Stimulated activated CD4-positive, alpha-beta T cell treated with anti-CD3 and anti-CD28 coated beads, Interleukin-1b, Interleukin-23, amount 100 ng/mL, for 1 hour (primary cell): ENCODE measurements around the gene CIBAR2.
"Not testable (repeated sequence)": the region's sequence is repeated elsewhere in the genome, so short reads cannot be mapped to it uniquely, and the experiment has no call there.

Experiments used
- DNase-seq, 2 donors: peaks; one replicate each; pipeline ENCODE4 v3.0.0-alpha.2; 2020; ENCODE audit warnings: low read depth in 2 of 2

CIBAR2 gene

GRCh38 chr16:85128079-85128837 lies 16.0 kb upstream of the CIBAR2 start:
- no peak for DNase-seq

- no peak for DNase-seq
Measured at GRCh38 chr16:85127379-85127723, 15.1 kb upstream of the CIBAR2 start.

DNA sequence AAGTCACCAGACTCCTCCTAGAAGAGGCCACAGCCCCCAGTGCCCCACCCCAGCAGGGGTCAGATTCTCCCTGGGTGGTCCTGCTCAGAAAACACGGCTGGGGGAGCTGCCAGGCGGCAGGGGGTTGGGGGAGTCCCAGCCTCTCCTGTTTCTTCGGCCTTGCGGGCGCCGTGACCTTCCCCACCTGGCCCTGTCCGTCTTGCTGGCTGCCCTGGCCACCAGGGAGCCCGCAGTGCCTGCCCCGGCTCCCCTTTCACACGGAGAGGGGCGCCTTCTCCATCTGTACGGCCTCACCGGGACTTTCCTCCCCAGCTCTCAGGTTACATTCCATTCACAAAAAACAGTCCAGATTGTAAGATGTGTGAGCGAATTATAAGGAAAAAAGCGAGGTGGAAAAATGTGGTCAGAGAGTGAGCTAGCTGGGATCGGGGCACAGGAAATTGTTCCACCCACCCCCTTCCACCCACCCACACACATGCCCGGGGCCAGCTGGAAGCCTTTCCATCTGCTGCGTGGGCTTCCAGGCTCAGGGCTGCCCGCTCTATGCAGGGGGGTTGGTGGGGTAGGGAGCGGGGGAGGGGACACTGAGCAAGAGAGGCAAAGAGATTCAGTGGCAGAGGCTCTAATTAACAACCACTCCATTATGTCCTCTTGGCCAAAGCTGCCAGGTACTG lies 14.6 kb upstream of the CIBAR2 start:
- DNase-seq: no peak

- no peak for DNase-seq
Measured at GRCh38 chr16:85126394-85126704, 14.1 kb upstream of the CIBAR2 start.

DNA sequence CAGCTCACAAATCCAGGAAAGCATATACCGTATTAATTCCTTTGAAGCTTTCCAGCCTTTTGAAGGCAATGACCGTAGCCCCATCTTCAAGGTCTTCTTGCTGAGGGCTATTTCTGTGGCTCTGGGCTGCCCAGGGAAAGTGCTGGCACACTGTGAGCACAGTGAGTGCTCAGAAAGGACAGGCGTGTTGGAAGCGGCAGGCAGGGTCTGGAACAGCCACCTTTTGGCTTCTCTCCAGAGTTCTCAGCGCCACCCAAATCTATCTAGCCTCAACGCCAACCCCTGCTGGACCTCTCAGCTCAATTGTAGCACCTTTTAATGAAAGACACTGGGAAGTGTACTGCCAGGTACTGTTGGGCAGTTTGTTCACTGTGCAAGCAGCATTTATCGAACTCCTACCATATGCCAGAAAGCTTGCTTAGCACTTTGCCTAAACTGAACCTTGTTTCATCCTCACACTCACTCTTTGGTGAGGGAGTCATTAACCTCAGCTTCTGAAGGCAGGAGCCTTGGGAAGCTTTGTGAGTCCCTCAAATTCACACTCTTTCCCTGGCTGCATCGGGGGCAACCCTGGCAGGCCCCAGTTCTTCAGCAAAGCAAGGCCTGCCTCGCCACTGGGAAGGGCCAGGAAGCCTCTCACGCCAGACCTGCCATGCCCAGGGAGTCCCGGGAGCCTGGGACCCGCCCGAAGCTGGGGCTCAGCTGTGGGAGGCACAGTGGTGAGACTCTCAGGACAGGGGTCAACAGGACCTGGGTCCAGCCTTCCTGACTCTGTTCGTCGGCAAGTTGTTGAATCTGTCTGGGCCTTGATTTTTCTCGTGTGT lies 13.5 kb upstream of the CIBAR2 start:
- no peak for DNase-seq

GRCh38 chr16:85124636-85125346 lies 12.5 kb upstream of the CIBAR2 start:
- DNase-seq: no peak

GRCh38 chr16:85123891-85124635 lies 11.8 kb upstream of the CIBAR2 start:
- no peak for DNase-seq

GRCh38 chr16:85123441-85123840 lies 11.2 kb upstream of the CIBAR2 start:
- not testable (repeated sequence) for DNase-seq

GRCh38 chr16:85120006-85120340 lies 7.7 kb upstream of the CIBAR2 start:
- no peak for DNase-seq

DNA sequence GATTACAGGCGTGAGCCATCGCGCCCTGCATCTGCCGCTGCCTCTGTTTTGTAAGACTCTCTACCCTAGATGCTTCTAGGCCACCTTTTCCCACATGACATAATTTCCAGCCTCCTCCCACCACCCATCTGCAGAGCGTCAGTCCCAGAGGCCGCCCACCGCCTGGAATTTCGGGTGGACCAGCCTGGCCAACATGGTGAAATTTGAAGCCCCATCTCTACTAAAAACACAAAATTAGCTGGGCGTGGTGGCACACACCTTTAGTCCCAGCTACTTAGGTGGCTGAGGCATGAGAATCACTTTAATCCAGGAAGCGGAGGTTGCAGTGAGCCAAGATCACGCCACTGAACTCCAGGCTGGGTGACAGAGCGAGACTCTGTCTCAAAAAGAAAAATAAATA lies 5.1 kb upstream of the CIBAR2 start:
- no peak for DNase-seq

- DNase-seq: peak; percentile 36 to 72
Measured at GRCh38 chr16:85114909-85115567, 2.8 kb upstream of the CIBAR2 start.

DNA sequence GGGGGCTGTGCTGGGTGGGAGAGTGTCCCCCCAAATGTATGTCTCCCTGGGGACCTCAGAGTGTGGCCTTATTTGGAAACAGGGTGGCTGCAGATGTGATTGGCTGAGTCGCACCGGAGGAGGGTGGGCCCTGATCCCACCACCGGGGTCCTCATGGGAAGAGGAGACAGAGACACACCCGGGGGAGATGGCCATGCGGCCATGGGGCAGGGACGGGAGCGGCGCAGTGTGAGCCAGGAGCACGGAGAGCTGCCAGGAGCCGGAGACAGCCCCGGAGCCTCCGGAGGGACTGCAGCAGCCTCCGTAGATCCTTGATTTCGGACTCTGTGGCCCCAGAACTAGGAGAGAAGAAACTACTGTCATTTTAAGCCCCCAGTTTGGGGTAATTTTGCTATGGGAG lies 1.6 kb upstream of the CIBAR2 start:
- DNase-seq: no peak

DNA sequence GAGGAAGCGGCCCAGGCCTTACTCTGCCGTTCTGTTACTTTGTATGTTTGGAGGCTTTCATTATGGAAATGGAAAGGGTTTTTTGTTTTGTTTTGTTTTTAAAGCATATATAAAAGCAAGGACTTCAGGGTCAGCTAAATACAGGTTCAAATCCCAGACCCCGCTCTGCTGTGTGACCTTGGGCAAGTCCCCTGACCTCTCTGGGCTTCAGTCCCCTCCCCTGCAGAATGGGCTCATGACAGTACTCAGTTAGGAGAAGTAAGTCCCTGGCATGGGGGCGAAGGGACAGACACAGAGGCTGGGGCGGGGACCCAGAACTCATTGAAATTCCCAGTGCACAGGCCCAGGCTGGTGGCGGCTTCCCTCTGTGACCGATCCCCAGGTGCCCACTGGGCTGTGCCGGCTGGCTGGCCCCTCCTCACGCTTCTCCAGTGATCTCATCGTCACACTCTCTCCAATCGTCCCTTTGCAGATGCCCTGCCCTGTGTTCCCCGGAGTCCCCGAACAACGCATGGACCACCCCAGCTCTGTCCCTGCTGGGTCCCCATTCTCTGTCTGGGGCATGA lies 979 bp upstream of the CIBAR2 start:
- no peak for DNase-seq

- DNase-seq: no peak
Measured at GRCh38 chr16:85111184-85111583, 1.1 kb downstream of the CIBAR2 start.

DNA sequence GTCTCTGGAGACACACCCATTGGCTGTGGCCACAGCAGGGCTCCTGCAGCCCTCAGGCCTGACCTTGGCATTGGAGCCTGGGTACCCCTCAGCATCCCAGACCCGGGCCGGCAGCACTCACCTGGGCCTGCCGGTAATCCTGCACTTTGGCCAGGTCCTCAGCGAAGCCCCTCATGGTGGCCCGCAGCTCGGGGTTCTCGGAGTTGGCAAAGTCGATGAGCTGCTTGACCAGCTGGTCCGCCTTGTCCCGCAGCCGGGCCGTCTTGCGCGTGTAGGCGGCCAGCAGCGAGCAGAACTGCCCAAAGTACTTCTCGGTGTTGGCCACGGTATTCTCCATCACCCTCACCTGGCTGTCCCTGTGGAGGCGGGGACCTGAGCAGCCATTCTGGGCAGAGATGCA lies 2.2 kb downstream of the CIBAR2 start:
- no peak for DNase-seq

DNA sequence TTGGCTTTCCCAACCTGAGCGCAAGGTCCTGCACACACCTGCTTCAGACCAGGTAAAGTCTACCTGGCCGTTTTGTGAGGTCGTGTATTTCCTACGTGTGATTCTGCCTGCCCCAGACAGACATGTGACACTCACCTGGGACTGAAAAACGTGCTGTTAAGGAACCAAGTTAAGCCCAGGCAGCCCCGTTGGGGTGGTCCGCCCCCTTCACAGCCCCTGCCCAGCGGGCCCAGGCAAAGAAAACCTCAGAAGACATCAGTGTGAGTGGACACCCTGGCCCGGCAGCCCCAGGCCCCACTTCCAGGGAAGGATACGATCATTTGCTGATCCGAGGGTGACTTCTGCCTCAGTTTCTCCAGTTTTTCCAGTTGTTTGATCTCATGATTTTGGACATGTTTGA lies 4.7 kb downstream of the CIBAR2 start:
- DNase-seq: no peak

DNA sequence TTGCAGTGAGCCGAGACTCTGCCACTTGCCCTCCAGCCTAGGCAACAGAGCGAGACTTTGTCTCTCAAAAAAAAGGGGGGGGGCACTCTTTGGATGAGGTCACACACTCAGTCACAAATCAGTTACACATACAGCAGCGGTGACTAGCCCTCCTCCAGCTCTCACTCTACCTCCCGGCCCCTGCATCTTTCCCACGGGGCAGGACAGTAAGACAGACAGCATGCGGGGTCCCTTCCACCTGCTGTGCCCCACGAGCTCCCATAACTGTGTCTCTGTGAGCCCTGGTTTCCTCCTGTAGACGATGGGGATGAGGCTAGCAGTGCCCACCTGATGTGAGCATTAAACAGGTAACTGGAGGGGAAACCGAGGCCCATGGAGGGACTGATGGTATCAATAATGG lies 5.2 kb downstream of the CIBAR2 start:
- no peak for DNase-seq

GRCh38 chr16:85105475-85105874 lies 6.8 kb downstream of the CIBAR2 start:
- no peak for DNase-seq

DNA sequence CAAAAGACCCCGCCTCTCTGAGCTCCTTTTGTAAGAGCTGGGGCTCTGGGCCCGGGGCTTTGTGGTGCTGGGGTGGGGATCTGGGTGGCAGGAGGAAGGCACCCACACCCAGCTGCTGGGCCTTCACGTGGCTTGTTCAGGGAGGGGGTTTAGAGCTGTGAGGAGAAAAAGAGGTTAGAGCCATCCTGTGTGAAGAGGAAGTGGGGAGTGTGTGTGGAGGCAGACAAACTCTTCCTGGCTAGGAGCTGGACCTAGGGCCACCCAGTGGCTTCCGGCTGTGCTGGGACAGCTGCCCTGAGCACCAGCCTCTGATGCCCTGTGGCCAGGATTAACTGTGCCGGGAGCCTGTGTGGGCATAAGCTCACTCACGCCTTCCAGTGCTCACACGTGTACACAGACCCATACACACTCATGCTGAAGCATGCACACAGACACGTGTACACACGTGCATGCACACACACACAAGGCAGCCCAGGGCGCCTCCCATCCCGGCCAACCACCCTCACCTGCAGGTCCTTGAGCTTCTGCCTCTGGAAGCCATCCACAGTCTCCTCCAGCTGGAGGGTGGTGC lies 7.4 kb downstream of the CIBAR2 start:
- DNase-seq: no peak

DNA sequence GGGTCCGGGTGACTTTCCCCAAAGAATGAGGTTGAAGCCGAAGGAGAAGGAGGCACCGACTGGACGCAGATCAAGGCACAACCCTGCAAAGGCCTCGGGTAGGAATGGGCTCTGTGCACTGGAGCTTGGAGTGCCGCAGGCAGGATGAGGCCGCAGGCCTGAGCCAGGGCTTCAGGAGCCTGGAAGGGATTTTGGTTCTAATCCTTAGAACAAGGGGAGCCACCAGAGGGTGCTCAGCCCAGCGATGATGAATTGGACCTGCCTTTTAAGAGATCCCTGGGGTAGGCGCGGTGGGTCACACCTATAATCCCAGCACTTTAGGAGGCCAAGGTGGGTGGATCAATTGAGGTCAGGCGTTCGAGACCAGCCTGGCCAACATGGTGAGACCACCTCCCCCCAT lies 8.1 kb downstream of the CIBAR2 start:
- no peak for DNase-seq
